T-cell (primary cell): ENCODE measurements around the gene PRKAG2. TPM values are rescaled to one million over a fixed set of nuclear protein-coding genes. Genes with fewer than 3 reads are reported as not detected.
A peak's percentile ranks its signal among the peaks of the same experiment; 100 is the strongest.

Experiments used
- ATAC-seq, 4 experiments: fragments of 200-7000 bp in 3 of 4; fragments of 150-1000 bp in 1 of 4; cut with Tn5 transposase; replicated peaks in 1 of 4; 1 replicate in 3 of 4; 2 replicates in 1 of 4; pipeline ENCODE4 v1.10.0; 2021; ENCODE audit warnings: moderate library complexity in 3 of 4, mild to moderate bottlenecking in 2 of 4, moderate number of reproducible peaks in 1 of 4
- CTCF ChIA-PET, 2 donors: fragments of 300-600 bp; sonication (Branson Sonifier 250); formaldehyde crosslinking; loops; one replicate each; lab custom pipeline; 2022; ENCODE audit warnings: antibody characterized with exemption in 2 of 2; lab: Charles Lee
- POLR2A ChIA-PET, 2 donors: fragments of 300-600 bp; sonication (Branson Sonifier 250); formaldehyde crosslinking; loops; one replicate each; lab custom pipeline; 2022; ENCODE audit warnings: antibody characterized with exemption in 2 of 2; lab: Charles Lee
- DNase-seq, 35 experiments: peaks; one replicate each; pipeline versions ENCODE4 v3.0.0 to v3.0.0-alpha.2; 2013 to 2023
- H3K27ac ChIP-seq: one replicate; pipeline ENCODE4 v1.5.1; 2013; ENCODE audit warnings: low read length
- H3K27me3 ChIP-seq, 2 experiments: replicated peaks in 1 of 2; 1 replicate in 1 of 2; 2 replicates in 1 of 2; pipeline versions ENCODE4 v1.6.1 to v1.7.0; 2013; ENCODE audit warnings: low read length in 1 of 2, mixed read lengths in 1 of 2; ENCODE audit not compliant: control insufficient read depth in 2 of 2, insufficient read depth in 2 of 2; ENCODE audit errors: extremely low read depth in 1 of 2
- H3K36me3 ChIP-seq, 2 donors: 1 replicate in 1 of 2; 2 replicates in 1 of 2; pipeline versions ENCODE4 v1.6.1 to v1.7.0; 2013; ENCODE audit warnings: low read length in 1 of 2; ENCODE audit not compliant: control insufficient read depth in 2 of 2, insufficient read depth in 1 of 2; ENCODE audit errors: extremely low read depth in 1 of 2
- H3K4me1 ChIP-seq, 2 experiments: 1 replicate in 1 of 2; 2 replicates in 1 of 2; pipeline versions ENCODE4 v1.6.1 to v1.7.0; 2013; ENCODE audit warnings: low read length in 2 of 2, mixed read lengths in 1 of 2; ENCODE audit not compliant: insufficient read depth in 2 of 2, control insufficient read depth in 1 of 2; ENCODE audit errors: extremely low read depth in 1 of 2
- H3K4me3 ChIP-seq, 2 donors: 1 replicate in 1 of 2; 2 replicates in 1 of 2; pipeline versions ENCODE4 v1.5.1 to v1.7.0; 2013; ENCODE audit warnings: mild to moderate bottlenecking in 2 of 2, low read length in 1 of 2, moderate library complexity in 1 of 2; ENCODE audit not compliant: control insufficient read depth in 1 of 2; ENCODE audit errors: extremely low read depth in 1 of 2
- H3K9me3 ChIP-seq: 2 replicates; pipeline ENCODE4 v1.7.0; 2013
- H3K27ac Mint-ChIP-seq, 2 donors: one replicate each; pipeline ENCODE4 v1.8.0; 2020 to 2021; ENCODE audit warnings: mild to moderate bottlenecking in 2 of 2, mixed read lengths in 2 of 2
- H3K27me3 Mint-ChIP-seq, 2 donors: one replicate each; pipeline ENCODE4 v1.8.0; 2021 to 2022; ENCODE audit warnings: mixed read lengths in 2 of 2
- H3K36me3 Mint-ChIP-seq: one replicate; pipeline ENCODE4 v1.8.0; 2021; ENCODE audit warnings: mixed read lengths
- H3K4me1 Mint-ChIP-seq, 3 donors: one replicate each; pipeline ENCODE4 v1.8.0; 2020 to 2022; ENCODE audit warnings: mixed read lengths in 3 of 3, mild to moderate bottlenecking in 1 of 3
- H3K4me3 Mint-ChIP-seq, 3 donors: one replicate each; pipeline ENCODE4 v1.8.0; 2020 to 2022; ENCODE audit warnings: mild to moderate bottlenecking in 3 of 3, mixed read lengths in 3 of 3, moderate library complexity in 3 of 3
- H3K9me3 Mint-ChIP-seq, 3 donors: one replicate each; pipeline ENCODE4 v1.8.0; 2020 to 2022; ENCODE audit warnings: mixed read lengths in 3 of 3
- WGBS: methylation state at CpG from one replicate; pipeline ENCODE4 v1.1.5; 2013; ENCODE audit warnings: missing lambda C conversion rate; ENCODE audit not compliant: insufficient coverage; 5-methylcytosine and 5-hydroxymethylcytosine counted together
- total RNA-seq, 35 experiments: library from RNA in 6 of 35; stranded (reverse) in 6 of 35; fragments of 120-200 nt in 1 of 35; gene quantifications; one replicate each; pipeline versions ENCODE4 v1.2.1 to v1.2.4 and lab custom pipeline; 2013 to 2026

Gene PRKAG2
- total RNA-seq, 5 donors from 2014 or later (not counting 1 experiment from before 2014, with no cell fraction given) = 43.0 to 59.9 (median 49.3) TPM

DNA sequence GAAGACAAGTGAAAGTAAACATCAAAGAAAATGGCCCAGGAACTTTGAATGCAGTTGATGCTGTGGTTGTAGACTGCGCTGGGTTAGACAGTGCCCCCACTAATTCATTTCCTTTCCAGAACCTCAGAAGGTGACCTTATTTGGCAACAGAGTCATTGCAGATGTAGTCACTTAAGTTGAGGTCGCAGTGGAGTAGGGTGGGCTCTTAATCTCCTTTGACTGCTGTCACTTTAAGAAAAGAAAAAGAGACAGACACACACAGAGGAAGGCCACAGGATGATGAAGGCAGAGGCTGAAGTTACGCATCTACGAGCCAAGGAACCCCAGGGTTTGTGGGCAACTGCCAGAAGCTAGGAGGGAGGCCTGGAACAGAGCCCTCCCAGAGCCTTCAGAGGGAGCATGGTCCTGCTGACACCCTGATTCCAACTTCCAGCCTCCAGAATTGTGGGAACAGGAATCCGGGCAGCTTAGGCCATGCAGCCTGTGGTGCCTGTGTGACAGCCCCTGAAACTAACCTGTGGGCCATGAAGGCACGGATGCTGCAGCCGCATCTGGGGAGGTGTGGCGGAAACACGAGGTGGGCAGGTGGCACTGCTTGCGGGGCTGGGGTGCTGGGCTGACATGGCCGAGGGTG is 107.6 kb downstream of the PRKAG2 start:
- no peaks in the 10 kb centered on the region for H3K27me3 ChIP-seq
- Mint-ChIP-seq H3K36me3 (peaks cover 38% of the 10 kb centered on the region), H3K27ac (peak overlapping the region; percentile 95 to 98), H3K9me3 (no peaks in the 10 kb centered on the region), H3K4me3 (peak overlapping the region; percentile 56 to 67 (median 65)), H3K4me1 (peaks cover 56 to 66% (median 62%) of the 10 kb centered on the region in 3 donors), H3K27me3 (no peaks in the 10 kb centered on the region)
- ChIA-PET POLR2A (no interaction called here), CTCF (interaction anchor here (0.8 to 1.4 kb wide), 4 partner anchors 9 to 13 kb away, joined by 3 to 4 read pairs (median 3); no protein-coding TSS in a partner anchor)
- ATAC-seq = peak; percentile 91 to 93 (median 92)
- DNase-seq = peak in 33 of 35 experiments; percentile 7 to 78 (median 41)
- peaks cover 21 to 52% of the 10 kb centered on the region in 2 experiments for H3K4me1 ChIP-seq
- H3K36me3 ChIP-seq = no peaks in the 10 kb centered on the region
- H3K4me3 ChIP-seq = peak overlapping the region in 1 of 2 donors; percentile 28
- H3K27ac ChIP-seq = peak overlapping the region; percentile 75
- H3K9me3 ChIP-seq = no peaks in the 10 kb centered on the region
- 5% methylated on average over 4 of the region's 11 CpGs for WGBS

- Histone ChIP-seq H3K27me3 (no peaks in the 10 kb centered on the region), H3K4me1 (peaks cover 21 to 52% of the 10 kb centered on the region in 2 experiments), H3K4me3 (peak overlapping the region in 1 of 2 donors; percentile 28), H3K36me3 (no peaks in the 10 kb centered on the region), H3K27ac (peak overlapping the region; percentile 75), H3K9me3 (no peaks in the 10 kb centered on the region)
- Mint-ChIP-seq H3K27ac (peak overlapping the region; percentile 95 to 98), H3K27me3 (no peaks in the 10 kb centered on the region), H3K4me3 (peak overlapping the region; percentile 56 to 67 (median 65)), H3K36me3 (peaks cover 33% of the 10 kb centered on the region), H3K9me3 (no peaks in the 10 kb centered on the region), H3K4me1 (peaks cover 56 to 66% (median 65%) of the 10 kb centered on the region in 3 donors)
- POLR2A ChIA-PET = no interaction called here
- WGBS = 31% methylated on average over 2 of the region's 2 CpGs
- DNase-seq (no peak), ATAC-seq (peak in 1 of 4 experiments; percentile 41)
- CTCF ChIA-PET = interaction anchor here (0.8 to 1.4 kb wide), 3 partner anchors 9 to 14 kb away, joined by 3 to 4 read pairs (median 3); no protein-coding TSS in a partner anchor
Observed at GRCh38 chr7:151768805-151769187, 108.1 kb downstream of the PRKAG2 start.

- ChIA-PET POLR2A (interaction anchor here in 1 of 2 donors (0.6 kb wide), 1 partner anchor 7 kb away, joined by 4 read pairs; no protein-coding TSS in a partner anchor), CTCF (interaction anchor here (1.0 to 1.3 kb wide), 3 partner anchors 8 to 15 kb away, joined by 3 to 4 read pairs (median 3); no protein-coding TSS in a partner anchor)
- H3K27ac Mint-ChIP-seq = peak overlapping the region; percentile 95 to 98
- H3K27me3 ChIP-seq = no peaks in the 10 kb centered on the region
- peak overlapping the region; percentile 75 for H3K27ac ChIP-seq
- WGBS = 50% methylated on average over 1 of the region's 4 CpGs
- no peak overlapping the region for H3K4me3 ChIP-seq
- peaks cover 56 to 66% (median 65%) of the 10 kb centered on the region in 3 donors for H3K4me1 Mint-ChIP-seq
- H3K4me3 Mint-ChIP-seq = peak overlapping the region in 1 of 3 donors; percentile 67
- H3K36me3 ChIP-seq = no peaks in the 10 kb centered on the region
- peaks cover 32% of the 10 kb centered on the region for H3K36me3 Mint-ChIP-seq
- H3K9me3 ChIP-seq = no peaks in the 10 kb centered on the region
- ATAC-seq (no peak), DNase-seq (peak in 1 of 35 experiments; percentile 14)
- H3K4me1 ChIP-seq = peaks cover 21 to 52% of the 10 kb centered on the region in 2 experiments
- no peaks in the 10 kb centered on the region for H3K27me3 Mint-ChIP-seq
- H3K9me3 Mint-ChIP-seq = no peaks in the 10 kb centered on the region
Observed at GRCh38 chr7:151767557-151767956, 109.4 kb downstream of the PRKAG2 start.

- H3K27me3 ChIP-seq = no peaks in the 10 kb centered on the region
- Mint-ChIP-seq H3K4me1 (peaks cover 49 to 52% (median 49%) of the 10 kb centered on the region in 3 donors), H3K27me3 (no peaks in the 10 kb centered on the region), H3K4me3 (no peak overlapping the region), H3K27ac (no peak overlapping the region), H3K36me3 (peaks cover 18% of the 10 kb centered on the region), H3K9me3 (no peaks in the 10 kb centered on the region)
- 93% methylated on average over 8 of the region's 13 CpGs for WGBS
- H3K4me1 ChIP-seq = peaks cover 14 to 40% of the 10 kb centered on the region in 2 experiments
- ATAC-seq (no peak), DNase-seq (no peak)
- ChIA-PET CTCF (no interaction called here), POLR2A (no interaction called here)
- H3K9me3 ChIP-seq = no peaks in the 10 kb centered on the region
- H3K27ac ChIP-seq = no peak overlapping the region
- no peak overlapping the region for H3K4me3 ChIP-seq
- H3K36me3 ChIP-seq = no peaks in the 10 kb centered on the region
Observed at GRCh38 chr7:151764056-151764920, 112.6 kb downstream of the PRKAG2 start.

- ChIA-PET POLR2A (no interaction called here), CTCF (interaction anchor here (1.3 kb wide), 2 partner anchors 19 kb away, joined by 3 read pairs; no protein-coding TSS in a partner anchor)
- Histone ChIP-seq H3K27ac (no peak overlapping the region), H3K9me3 (no peaks in the 10 kb centered on the region), H3K36me3 (no peaks in the 10 kb centered on the region), H3K4me1 (peaks cover 12 to 35% of the 10 kb centered on the region in 2 experiments), H3K27me3 (no peaks in the 10 kb centered on the region), H3K4me3 (no peak overlapping the region)
- Mint-ChIP-seq H3K9me3 (no peaks in the 10 kb centered on the region), H3K36me3 (peaks cover 18% of the 10 kb centered on the region), H3K27me3 (no peaks in the 10 kb centered on the region), H3K27ac (no peak overlapping the region), H3K4me1 (peaks cover 43 to 46% (median 44%) of the 10 kb centered on the region in 3 donors), H3K4me3 (no peak overlapping the region)
- WGBS = 90% methylated on average over 12 of the region's 13 CpGs
- DNase-seq (no peak), ATAC-seq (no peak)
Observed at GRCh38 chr7:151763420-151763984, 113.4 kb downstream of the PRKAG2 start.
